GM12891 (cell line): Measurements from ENCODE around the gene KIN.

Experiments
- DNase-seq: peaks from one replicate; pipeline ENCODE4 v3.0.0; 2011; ENCODE audit warnings: low spot score; ENCODE audit not compliant: insufficient read length
- FAIRE-seq: peaks from 2 replicates; lab custom pipeline; 2011; peaks lifted over from hg19 to GRCh38; lab: Jason Lieb, UNC
- PAX5 ChIP-seq: IDR thresholded peaks from 2 replicates; pipeline ENCODE4 v1.6.1; 2011; ENCODE audit warnings: low read length, moderate library complexity, mild to moderate bottlenecking; ENCODE audit not compliant: insufficient read depth, severe bottlenecking
- POLR2A ChIP-seq: IDR thresholded peaks from 2 replicates; pipeline ENCODE4 v1.6.1; 2011; ENCODE audit warnings: low read depth, low read length, control low read depth
- POLR2AphosphoS5 ChIP-seq: IDR thresholded peaks from 2 replicates; pipeline ENCODE4 v1.6.1; 2011; ENCODE audit warnings: low read depth, low read length, control low read depth
- POU2F2 ChIP-seq: IDR thresholded peaks from 2 replicates; pipeline ENCODE4 v1.6.1; 2011; ENCODE audit warnings: low read depth, mild to moderate bottlenecking, control low read depth, low read length, moderate library complexity
- SPI1 ChIP-seq: IDR thresholded peaks from 2 replicates; pipeline ENCODE4 v1.6.1; 2011; ENCODE audit warnings: low read depth, low read length, control low read depth
- TAF1 ChIP-seq: IDR thresholded peaks from 2 replicates; pipeline ENCODE4 v1.6.1; 2011; ENCODE audit warnings: low read depth, low read length, control low read depth

The KIN gene

DNA sequence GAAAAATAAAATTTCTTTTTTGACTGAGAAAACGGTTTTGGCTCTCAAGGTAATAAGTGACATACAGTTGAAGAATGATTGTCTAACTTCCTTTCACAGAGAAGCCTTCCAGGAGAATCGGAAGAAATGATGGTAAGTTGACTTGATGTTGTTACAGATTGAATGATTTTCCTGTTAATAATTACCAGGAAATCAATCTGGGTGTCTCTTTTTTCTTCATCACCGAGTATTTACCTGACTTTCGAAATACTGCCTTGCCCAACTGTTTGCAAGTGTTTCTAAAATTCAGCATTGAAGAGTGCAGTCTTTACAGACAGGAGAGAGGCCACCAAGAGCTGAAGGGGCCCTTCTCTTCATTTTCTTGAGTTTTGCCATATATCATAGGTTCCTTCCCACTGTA lies 80.7 kb downstream of the KIN start:
- FAIRE-seq = no peak
- TF ChIP-seq POLR2A (no peak), TAF1 (no peak), PAX5 (no peak), POU2F2 (no peak), POLR2AphosphoS5 (no peak), SPI1 (no peak)
- DNase-seq = no peak

DNA sequence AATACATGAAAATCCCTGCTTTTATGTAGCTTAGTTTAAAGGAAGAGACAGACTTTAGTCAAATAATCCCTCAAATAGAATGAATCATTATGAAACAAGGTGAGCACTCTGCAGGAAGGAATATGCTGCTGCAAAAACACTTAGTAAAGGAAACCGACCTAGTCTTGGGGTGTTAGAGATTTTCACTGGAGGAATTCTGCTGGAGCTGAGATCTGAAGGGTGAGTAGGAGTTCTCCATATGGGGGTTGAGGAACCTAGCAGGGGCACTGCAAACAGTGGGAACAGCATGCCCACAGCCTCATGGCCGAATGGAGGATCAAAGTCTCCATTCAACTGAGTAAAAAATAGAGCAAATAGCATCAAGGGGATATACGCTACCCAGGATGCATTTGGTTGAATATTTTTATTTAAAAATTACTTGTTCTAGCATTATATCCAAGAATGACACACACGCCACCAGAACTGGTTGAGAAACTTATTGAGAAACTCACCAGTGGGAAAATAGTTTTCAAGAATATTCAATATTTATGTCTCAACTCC lies 81.2 kb downstream of the KIN start:
- DNase-seq (no peak), FAIRE-seq (no peak)
- TF ChIP-seq POU2F2 (no peak), SPI1 (no peak), PAX5 (no peak), TAF1 (no peak), POLR2A (no peak), POLR2AphosphoS5 (no peak)

DNA sequence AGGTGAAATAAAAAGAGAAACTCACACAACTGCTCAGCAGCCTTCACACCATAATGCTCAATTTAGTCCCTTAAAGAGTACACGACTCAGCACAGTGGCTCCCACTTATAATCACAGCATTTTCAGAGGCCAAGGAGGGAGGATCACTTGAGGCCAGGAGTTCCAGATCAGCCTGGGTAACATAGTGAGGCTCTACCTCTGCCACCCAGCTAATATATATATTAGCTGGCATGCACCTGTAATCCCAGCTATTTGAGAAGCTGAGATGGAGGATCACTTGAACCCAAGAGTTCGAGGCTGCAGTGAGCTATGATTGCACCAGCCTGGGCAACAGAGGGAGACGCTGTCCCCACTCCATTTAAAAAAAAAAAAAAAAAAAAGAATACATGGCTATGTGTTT lies 82.5 kb downstream of the KIN start:
- FAIRE-seq = no peak
- TF ChIP-seq SPI1 (no peak), PAX5 (no peak), POLR2A (no peak), POLR2AphosphoS5 (no peak), POU2F2 (no peak), TAF1 (no peak)
- no peak for DNase-seq

DNA sequence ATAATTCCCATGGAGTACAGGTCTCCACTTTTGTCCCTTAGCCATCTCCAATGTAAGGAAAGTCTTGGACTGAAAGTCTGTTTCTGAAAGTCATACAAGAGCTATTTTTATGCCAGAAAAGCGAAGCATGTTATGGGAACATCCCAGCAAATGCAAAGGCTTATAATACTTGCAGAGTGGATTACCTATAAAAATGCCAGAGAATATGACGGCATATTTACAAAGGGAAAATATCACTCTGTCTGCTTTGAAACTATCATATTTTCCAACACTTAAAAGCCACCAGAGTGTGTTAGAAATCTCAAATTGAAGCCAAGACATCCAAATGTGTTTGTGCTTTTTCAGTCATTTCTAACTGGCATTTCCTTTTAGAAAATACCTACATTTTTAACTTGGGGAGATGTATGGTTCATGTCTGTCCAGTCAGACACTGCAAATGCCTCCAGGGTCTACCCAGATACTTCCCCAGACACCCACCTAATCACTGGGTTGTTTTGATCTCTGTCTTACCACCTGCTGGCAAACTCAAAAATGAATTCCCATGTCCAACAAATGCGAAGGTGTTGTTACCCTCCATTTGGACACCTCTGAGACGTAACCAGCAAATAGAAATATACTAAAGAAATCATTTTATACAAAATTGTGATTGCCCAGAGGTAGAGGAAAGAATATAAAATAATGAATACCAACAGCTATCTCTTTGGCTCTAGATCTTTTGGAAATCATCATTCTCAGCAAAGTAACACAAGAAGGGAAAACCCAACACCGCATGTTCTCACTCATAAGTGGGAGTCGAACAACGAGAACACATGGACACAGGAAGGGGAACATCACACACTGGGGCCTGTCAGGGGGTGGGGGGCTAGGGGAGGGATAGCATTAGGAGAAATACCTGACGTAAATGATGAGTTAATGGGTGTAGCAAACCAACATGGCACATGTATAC lies 83.4 kb downstream of the KIN start:
- no peak for FAIRE-seq
- TF ChIP-seq POLR2AphosphoS5 = no peak
- no peak for TF ChIP-seq POU2F2
- no peak for TF ChIP-seq TAF1
- no peak for TF ChIP-seq POLR2A
- no peak for TF ChIP-seq PAX5
- no peak for TF ChIP-seq SPI1
- DNase-seq = no peak

DNA sequence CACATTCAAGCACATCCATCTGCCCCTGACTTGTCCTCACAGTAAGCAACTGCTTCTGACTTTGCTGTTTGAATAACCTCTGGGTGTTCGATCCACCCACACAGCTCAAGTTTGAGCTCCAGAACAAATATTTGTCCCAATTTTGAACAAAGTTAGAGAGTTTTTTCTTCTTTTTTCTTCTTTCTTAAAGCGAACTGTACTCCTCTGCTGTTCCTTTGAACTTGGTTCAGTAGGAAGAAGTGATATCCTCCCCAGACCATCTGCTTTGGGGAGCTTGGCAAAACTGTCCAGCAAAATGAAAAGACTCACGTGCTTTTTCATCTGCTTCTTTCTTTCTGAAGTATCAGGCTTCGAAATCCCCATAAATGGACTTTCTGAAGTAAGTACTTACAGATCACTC lies 84.7 kb downstream of the KIN start, which contains the start of gene ITIH2:
Gene ITIH2 (plus strand): TSS at position 177 of the 400 bp plus-strand sequence. CDS start 119 bp downstream, at position 296.
- TF ChIP-seq TAF1 (no peak), PAX5 (no peak), POU2F2 (no peak), POLR2AphosphoS5 (no peak), POLR2A (no peak), SPI1 (no peak)
- no peak for DNase-seq
- FAIRE-seq = no peak

DNA sequence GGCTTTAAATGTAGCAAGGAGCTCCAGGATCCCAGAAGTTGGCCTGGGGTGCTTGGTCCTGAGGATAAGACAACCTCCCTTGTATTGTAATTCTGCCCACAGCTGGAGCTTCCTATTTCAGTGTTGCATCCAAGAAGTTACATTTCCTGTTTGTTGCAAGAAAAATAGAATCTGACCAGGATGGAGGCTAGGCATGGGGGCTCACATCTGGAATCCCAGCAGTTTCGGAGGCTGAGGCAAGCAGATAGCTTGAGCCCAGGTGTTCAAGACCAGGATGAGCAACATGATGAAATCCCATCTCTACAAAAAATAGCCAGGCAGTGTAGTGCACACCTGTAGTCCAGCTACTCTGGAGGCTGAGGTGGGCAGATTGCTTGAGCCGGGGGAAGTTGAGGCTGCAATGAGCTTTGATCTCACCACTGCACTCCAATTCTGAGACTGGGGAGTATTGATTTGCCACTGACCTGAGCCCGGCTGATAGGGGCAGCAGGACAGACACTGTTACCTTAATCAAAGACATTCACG lies 85.4 kb downstream of the KIN start:
- TF ChIP-seq POU2F2 = no peak
- no peak for TF ChIP-seq TAF1
- TF ChIP-seq SPI1 = no peak
- TF ChIP-seq POLR2AphosphoS5 = no peak
- no peak for TF ChIP-seq PAX5
- TF ChIP-seq POLR2A = no peak
- DNase-seq (no peak), FAIRE-seq (no peak)

DNA sequence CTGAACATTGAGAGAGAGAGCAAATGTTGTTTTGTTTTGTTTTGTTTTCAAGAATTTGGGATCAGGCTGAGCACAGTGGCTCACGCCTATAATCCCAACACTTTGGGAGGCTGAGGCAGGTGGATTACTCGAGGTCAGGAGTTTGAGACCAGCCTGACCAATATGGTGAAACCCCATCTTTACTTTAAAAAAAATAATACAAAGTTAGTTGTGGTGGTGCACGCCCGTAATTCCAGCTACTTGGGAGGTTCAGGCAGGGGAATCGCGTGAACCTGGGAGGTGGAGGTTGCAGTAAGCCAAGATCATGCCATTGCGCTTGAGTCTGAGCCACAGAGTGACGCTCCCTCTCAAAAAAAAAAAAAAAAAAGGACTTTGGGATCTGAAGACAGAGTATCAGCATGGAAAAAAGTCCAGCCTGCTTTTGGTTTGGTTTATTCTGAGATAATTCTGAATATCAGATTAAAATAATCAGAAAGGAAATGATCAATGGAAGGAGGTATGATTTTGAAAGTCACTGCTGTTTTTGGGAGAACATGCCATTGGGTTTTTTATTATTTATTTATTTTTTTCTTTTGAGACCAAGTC lies 86.5 kb downstream of the KIN start:
- no peak for TF ChIP-seq SPI1
- TF ChIP-seq POLR2AphosphoS5 = no peak
- no peak for TF ChIP-seq PAX5
- TF ChIP-seq POU2F2 = no peak
- no peak for TF ChIP-seq TAF1
- no peak for TF ChIP-seq POLR2A
- DNase-seq (no peak), FAIRE-seq (no peak)
